Measurements from ENCODE around the gene KIAA0040. TPM values are rescaled to one million over a fixed set of nuclear protein-coding genes. Genes with fewer than 3 reads are reported as not detected.

KIAA0040 gene
- total and polyA plus RNA-seq, 10 of the 15 experiments (the other 5 are each of a cell fraction or from before 2014, with no cell fraction given): 7.6 to 47.7 (median 23.5) TPM

DNA sequence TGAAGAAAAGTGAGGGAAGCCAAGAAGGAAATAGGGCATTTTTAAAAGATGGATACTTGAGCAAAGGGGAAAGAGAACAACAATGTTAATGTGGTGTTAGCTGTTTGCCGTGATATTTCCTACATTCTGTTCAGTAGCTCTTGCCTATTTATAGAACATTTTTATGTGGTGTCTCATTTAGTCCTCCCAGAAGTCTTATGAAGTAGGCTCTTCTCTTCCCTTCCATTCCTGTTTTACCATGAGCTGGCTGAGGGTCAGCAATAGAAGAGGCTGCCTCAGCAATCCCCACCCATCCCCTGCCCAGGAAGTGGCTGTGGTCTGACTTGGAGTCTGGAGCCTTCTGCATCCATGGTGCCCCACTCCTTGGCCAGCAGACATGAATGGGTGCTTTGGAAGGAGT lies 60.1 kb downstream of the KIAA0040 start:
- ChIA-PET POLR2A (interaction anchor here (1.4 kb wide), 1 partner anchor 15 kb away, joined by 3 read pairs; no protein-coding TSS in a partner anchor), SMC1A (ENCODE audit: uncharacterized antibody, unreplicated experiment) (interaction anchor here (0.7 to 4.0 kb wide), 4 partner anchors 10 to 1160 kb away, joined by 3 to 22 read pairs (median 5); no protein-coding TSS in a partner anchor), RAD21 (ENCODE audit: unreplicated experiment) (no interaction called here), CTCF (interaction anchor here (1.1 to 10.9 kb wide), 3 partner anchors 14 to 186 kb away, joined by 5 to 135 read pairs (median 7); no protein-coding TSS in a partner anchor)
- Histone ChIP-seq H4K20me1 (ENCODE audit: control insufficient read depth, insufficient read depth) (no peaks in the 10 kb centered on the region), H3K9me3 (replicated peaks; ENCODE audit: control insufficient read depth, insufficient read depth, low read length) (no peaks in the 10 kb centered on the region), H3K4me1 (ENCODE audit: control insufficient read depth, insufficient read depth, low read length) (peaks cover 28% of the 10 kb centered on the region), H3K27me3 (replicated peaks in 1 of 2; ENCODE audit: control insufficient read depth in 2 of 2, insufficient read depth in 2 of 2, low read length in 1 of 2) (no peaks in the 10 kb centered on the region), H3K4me2 (ENCODE audit: control insufficient read depth, insufficient read depth) (no peak overlapping the region), H3K4me3 (no peak overlapping the region), H3K9ac (ENCODE audit: control insufficient read depth, insufficient read depth, low read length) (no peak overlapping the region), H3K36me3 (ENCODE audit: control insufficient read depth in 2 of 2, insufficient read depth in 2 of 2, low read length in 1 of 2) (no peaks in the 10 kb centered on the region), H2AFZ (ENCODE audit: control insufficient read depth, low read depth, low read length) (no peak overlapping the region), H3K27ac (ENCODE audit: control insufficient read depth, insufficient read depth) (no peak overlapping the region), H3K79me2 (ENCODE audit: control insufficient read depth, insufficient read depth, low read length) (no peaks in the 10 kb centered on the region)
- ATAC-seq (no peak), DNase-seq (ENCODE audit: low read depth, low spot score) (no peak), FAIRE-seq (no peak)
- 74% methylated on average over 1 of the region's 1 CpG for WGBS (ENCODE audit: insufficient coverage, insufficient replicate concordance, low lambda C conversion rate, missing lambda C conversion rate)
- in situ Hi-C loops (cut with MboI) (no loop called here), intact Hi-C loops (cut with micrococcal nuclease; ENCODE audit: unreplicated experiment) (no loop called here)
- TF ChIP-seq, protein P1, sequence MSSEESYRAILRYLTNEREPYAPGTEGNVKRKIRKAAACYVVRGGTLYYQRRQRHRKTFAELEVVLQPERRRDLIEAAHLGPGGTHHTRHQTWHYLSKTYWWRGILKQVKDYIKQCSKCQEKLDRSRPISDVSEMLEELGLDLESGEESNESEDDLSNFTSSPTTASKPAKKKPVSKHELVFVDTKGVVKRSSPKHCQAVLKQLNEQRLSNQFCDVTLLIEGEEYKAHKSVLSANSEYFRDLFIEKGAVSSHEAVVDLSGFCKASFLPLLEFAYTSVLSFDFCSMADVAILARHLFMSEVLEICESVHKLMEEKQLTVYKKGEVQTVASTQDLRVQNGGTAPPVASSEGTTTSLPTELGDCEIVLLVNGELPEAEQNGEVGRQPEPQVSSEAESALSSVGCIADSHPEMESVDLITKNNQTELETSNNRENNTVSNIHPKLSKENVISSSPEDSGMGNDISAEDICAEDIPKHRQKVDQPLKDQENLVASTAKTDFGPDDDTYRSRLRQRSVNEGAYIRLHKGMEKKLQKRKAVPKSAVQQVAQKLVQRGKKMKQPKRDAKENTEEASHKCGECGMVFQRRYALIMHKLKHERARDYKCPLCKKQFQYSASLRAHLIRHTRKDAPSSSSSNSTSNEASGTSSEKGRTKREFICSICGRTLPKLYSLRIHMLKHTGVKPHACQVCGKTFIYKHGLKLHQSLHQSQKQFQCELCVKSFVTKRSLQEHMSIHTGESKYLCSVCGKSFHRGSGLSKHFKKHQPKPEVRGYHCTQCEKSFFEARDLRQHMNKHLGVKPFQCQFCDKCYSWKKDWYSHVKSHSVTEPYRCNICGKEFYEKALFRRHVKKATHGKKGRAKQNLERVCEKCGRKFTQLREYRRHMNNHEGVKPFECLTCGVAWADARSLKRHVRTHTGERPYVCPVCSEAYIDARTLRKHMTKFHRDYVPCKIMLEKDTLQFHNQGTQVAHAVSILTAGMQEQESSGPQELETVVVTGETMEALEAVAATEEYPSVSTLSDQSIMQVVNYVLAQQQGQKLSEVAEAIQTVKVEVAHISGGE (CRISPR knock-in tag; IDR thresholded peaks at IDR 0.05): no peak
- TF ChIP-seq SP1 (IDR thresholded peaks at IDR 0.05; ENCODE audit: low read depth, low read length) (no peak), SMC3 (IDR thresholded peaks at IDR 0.05; ENCODE audit: borderline replicate concordance, low read length) (no peak), SRF (IDR thresholded peaks at IDR 0.05; ENCODE audit: low read depth in 2 of 2, low read length in 2 of 2) (no peak), MYC (IDR thresholded peaks at IDR 0.05; ENCODE audit: insufficient read depth, insufficient read length, insufficient replicate concordance, low read length, severe bottlenecking) (no peak), RUNX3 (IDR thresholded peaks at IDR 0.05; ENCODE audit: low read length) (no peak)
- TF ChIP-seq, protein P2, sequence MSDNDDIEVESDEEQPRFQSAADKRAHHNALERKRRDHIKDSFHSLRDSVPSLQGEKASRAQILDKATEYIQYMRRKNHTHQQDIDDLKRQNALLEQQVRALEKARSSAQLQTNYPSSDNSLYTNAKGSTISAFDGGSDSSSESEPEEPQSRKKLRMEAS (IDR thresholded peaks at IDR 0.05; ENCODE audit: low read depth, low read length): no peak
- TF ChIP-seq, protein P3, sequence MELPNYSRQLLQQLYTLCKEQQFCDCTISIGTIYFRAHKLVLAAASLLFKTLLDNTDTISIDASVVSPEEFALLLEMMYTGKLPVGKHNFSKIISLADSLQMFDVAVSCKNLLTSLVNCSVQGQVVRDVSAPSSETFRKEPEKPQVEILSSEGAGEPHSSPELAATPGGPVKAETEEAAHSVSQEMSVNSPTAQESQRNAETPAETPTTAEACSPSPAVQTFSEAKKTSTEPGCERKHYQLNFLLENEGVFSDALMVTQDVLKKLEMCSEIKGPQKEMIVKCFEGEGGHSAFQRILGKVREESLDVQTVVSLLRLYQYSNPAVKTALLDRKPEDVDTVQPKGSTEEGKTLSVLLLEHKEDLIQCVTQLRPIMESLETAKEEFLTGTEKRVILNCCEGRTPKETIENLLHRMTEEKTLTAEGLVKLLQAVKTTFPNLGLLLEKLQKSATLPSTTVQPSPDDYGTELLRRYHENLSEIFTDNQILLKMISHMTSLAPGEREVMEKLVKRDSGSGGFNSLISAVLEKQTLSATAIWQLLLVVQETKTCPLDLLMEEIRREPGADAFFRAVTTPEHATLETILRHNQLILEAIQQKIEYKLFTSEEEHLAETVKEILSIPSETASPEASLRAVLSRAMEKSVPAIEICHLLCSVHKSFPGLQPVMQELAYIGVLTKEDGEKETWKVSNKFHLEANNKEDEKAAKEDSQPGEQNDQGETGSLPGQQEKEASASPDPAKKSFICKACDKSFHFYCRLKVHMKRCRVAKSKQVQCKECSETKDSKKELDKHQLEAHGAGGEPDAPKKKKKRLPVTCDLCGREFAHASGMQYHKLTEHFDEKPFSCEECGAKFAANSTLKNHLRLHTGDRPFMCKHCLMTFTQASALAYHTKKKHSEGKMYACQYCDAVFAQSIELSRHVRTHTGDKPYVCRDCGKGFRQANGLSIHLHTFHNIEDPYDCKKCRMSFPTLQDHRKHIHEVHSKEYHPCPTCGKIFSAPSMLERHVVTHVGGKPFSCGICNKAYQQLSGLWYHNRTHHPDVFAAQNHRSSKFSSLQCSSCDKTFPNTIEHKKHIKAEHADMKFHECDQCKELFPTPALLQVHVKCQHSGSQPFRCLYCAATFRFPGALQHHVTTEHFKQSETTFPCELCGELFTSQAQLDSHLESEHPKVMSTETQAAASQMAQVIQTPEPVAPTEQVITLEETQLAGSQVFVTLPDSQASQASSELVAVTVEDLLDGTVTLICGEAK (IDR thresholded peaks at IDR 0.05; ENCODE audit: borderline replicate concordance): no peak
- TF ChIP-seq, protein P4, sequence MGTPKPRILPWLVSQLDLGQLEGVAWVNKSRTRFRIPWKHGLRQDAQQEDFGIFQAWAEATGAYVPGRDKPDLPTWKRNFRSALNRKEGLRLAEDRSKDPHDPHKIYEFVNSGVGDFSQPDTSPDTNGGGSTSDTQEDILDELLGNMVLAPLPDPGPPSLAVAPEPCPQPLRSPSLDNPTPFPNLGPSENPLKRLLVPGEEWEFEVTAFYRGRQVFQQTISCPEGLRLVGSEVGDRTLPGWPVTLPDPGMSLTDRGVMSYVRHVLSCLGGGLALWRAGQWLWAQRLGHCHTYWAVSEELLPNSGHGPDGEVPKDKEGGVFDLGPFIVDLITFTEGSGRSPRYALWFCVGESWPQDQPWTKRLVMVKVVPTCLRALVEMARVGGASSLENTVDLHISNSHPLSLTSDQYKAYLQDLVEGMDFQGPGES (IDR thresholded peaks at IDR 0.05): no peak
- no TSS peak for BruUV-seq (replicated peaks)
